ENCODE data around the gene RPL18.

DNA sequence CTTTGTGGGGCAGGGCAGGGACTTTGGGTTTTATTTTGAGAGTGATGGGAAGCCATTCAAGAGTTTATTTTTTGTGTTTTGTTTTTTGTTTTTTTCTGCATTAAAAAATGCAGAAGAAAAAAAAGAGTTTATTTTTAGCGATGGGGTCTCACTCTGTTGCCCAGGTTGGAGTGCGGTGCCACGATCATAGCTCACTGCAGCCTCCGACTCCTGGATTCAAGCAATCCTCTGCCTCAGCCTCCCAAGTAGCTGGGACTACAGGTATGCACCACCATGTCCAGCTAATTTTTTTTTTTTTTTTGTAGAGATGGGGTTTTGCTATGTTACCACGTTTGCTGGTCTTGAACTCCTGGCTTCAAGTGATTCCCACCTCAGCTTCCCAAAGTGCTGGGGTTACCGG, 39.5 kb upstream of the RPL18 start:
- TF ChIP-seq, protein P1, sequence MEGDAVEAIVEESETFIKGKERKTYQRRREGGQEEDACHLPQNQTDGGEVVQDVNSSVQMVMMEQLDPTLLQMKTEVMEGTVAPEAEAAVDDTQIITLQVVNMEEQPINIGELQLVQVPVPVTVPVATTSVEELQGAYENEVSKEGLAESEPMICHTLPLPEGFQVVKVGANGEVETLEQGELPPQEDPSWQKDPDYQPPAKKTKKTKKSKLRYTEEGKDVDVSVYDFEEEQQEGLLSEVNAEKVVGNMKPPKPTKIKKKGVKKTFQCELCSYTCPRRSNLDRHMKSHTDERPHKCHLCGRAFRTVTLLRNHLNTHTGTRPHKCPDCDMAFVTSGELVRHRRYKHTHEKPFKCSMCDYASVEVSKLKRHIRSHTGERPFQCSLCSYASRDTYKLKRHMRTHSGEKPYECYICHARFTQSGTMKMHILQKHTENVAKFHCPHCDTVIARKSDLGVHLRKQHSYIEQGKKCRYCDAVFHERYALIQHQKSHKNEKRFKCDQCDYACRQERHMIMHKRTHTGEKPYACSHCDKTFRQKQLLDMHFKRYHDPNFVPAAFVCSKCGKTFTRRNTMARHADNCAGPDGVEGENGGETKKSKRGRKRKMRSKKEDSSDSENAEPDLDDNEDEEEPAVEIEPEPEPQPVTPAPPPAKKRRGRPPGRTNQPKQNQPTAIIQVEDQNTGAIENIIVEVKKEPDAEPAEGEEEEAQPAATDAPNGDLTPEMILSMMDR (IDR thresholded peaks at IDR 0.05 in 4 of 5, conservative IDR thresholded peaks at IDR 0.05 in 1 of 5), result no peak
- no peak for TF ChIP-seq POLR2A (IDR thresholded peaks at IDR 0.05)

Data from gastrocnemius medialis (tissue), 4 donors.